Measurements from ENCODE around the gene MEP1A. TPM values are rescaled to one million over a fixed set of nuclear protein-coding genes. Genes with fewer than 3 reads are reported as not detected.

Gene MEP1A
- total and polyA plus RNA-seq, 8 donors: 0.06 TPM; not detected in 7

DNA sequence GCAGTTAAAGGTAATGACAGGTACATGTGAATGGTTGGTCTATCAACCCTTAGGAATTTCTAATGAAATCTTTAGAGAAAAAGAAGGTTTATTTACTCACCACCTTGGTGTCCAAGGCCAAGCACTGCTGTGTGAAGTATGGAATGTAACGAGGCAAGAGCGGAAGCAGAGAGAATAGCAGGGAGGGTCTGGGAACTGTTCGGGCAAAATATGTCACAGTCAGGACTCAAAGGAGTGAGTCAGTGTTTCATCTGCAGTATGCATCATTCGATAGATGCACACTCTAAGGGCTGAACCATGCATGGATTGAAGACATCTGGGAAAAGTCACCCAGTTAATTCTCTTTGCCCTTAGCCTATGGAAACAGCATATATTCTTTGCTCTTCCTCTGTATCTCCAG lies 95.4 kb downstream of the MEP1A start:
- Histone ChIP-seq H3K36me3 (peaks cover 0 to 48% of the 10 kb centered on the region in 2 donors), H3K27me3 (no peaks in the 10 kb centered on the region), H3K4me3 (no peak overlapping the region), H3K9me3 (no peaks in the 10 kb centered on the region), H3K27ac (no peak overlapping the region), H3K4me1 (peaks cover 0 to 4% of the 10 kb centered on the region in 2 donors)
- TF ChIP-seq, protein P1, sequence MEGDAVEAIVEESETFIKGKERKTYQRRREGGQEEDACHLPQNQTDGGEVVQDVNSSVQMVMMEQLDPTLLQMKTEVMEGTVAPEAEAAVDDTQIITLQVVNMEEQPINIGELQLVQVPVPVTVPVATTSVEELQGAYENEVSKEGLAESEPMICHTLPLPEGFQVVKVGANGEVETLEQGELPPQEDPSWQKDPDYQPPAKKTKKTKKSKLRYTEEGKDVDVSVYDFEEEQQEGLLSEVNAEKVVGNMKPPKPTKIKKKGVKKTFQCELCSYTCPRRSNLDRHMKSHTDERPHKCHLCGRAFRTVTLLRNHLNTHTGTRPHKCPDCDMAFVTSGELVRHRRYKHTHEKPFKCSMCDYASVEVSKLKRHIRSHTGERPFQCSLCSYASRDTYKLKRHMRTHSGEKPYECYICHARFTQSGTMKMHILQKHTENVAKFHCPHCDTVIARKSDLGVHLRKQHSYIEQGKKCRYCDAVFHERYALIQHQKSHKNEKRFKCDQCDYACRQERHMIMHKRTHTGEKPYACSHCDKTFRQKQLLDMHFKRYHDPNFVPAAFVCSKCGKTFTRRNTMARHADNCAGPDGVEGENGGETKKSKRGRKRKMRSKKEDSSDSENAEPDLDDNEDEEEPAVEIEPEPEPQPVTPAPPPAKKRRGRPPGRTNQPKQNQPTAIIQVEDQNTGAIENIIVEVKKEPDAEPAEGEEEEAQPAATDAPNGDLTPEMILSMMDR (IDR thresholded peaks at IDR 0.05): no peak
- intact Hi-C loops (cut with DNase I): no loop called here
- ATAC-seq (no peak), DNase-seq (no peak)

Other genes with a start within 250 kb of the MEP1A start
- gene CYP39A1, start 140.6 kb upstream of the MEP1A start, total RNA-seq: 10 to 100 TPM in 1 of 2 donors, 1 to 10 TPM in 1; 4.5 to 11.8 TPM
- 10 to 100 TPM in 3 of 6 donors, 1 to 10 TPM in 3; 8.2 to 11.9 (median 9.8) TPM for gene CYP39A1, start 140.6 kb upstream of the MEP1A start, polyA plus RNA-seq (ENCODE audit: insufficient read length in 6 of 6)
- gene SLC25A27, start 140.4 kb upstream of the MEP1A start, total RNA-seq: 10 to 100 TPM in 1 of 2 donors, 1 to 10 TPM in 1; 8.1 to 12.4 TPM
- gene SLC25A27, start 140.4 kb upstream of the MEP1A start, polyA plus RNA-seq (ENCODE audit: insufficient read length in 6 of 6): 100 to 1,000 TPM in 4 of 6 donors, 10 to 100 TPM in 2; 88.1 to 140 (median 112) TPM
- gene TDRD6, start 105.5 kb upstream of the MEP1A start, total RNA-seq: under 1 TPM; 0.34 to 0.38 TPM
- 1 to 10 TPM; 1.1 to 2.2 (median 1.7) TPM for gene TDRD6, start 105.5 kb upstream of the MEP1A start, polyA plus RNA-seq (ENCODE audit: insufficient read length in 6 of 6)
- 10 to 100 TPM; 19.6 to 32.1 TPM for gene PLA2G7, start 58.0 kb upstream of the MEP1A start, total RNA-seq
- 1 to 10 TPM in 4 of 6 donors, under 1 TPM in 2; 0.88 to 1.3 (median 1.1) TPM for gene PLA2G7, start 58.0 kb upstream of the MEP1A start, polyA plus RNA-seq (ENCODE audit: insufficient read length in 6 of 6)
- 1 to 10 TPM in 1 of 2 donors, not detected in 1; 2.4 TPM for gene ANKRD66, start 46.5 kb upstream of the MEP1A start, total RNA-seq
- gene ANKRD66, start 46.5 kb upstream of the MEP1A start, polyA plus RNA-seq (ENCODE audit: insufficient read length in 6 of 6): 1 to 10 TPM in 4 of 6 donors, under 1 TPM in 2; 0.36 to 2.9 (median 2.5) TPM
- 100 to 1,000 TPM; 219 to 357 TPM for gene ADGRF5, start 128.5 kb downstream of the MEP1A start, total RNA-seq
- gene ADGRF5, start 128.5 kb downstream of the MEP1A start, polyA plus RNA-seq (ENCODE audit: insufficient read length in 6 of 6): 100 to 1,000 TPM; 116 to 173 (median 133) TPM
- gene ADGRF1, start 248.9 kb downstream of the MEP1A start, total RNA-seq: 10 to 100 TPM; 29.6 to 30.0 TPM
- gene ADGRF1, start 248.9 kb downstream of the MEP1A start, polyA plus RNA-seq (ENCODE audit: insufficient read length in 6 of 6): under 1 TPM; 0.21 to 0.45 (median 0.38) TPM